ENCODE data around the gene PPP2R2C.

GRCh38 chr4:6379767-6380745 lies 92.4 kb downstream of the PPP2R2C start:
- TF ChIP-seq, protein P1, sequence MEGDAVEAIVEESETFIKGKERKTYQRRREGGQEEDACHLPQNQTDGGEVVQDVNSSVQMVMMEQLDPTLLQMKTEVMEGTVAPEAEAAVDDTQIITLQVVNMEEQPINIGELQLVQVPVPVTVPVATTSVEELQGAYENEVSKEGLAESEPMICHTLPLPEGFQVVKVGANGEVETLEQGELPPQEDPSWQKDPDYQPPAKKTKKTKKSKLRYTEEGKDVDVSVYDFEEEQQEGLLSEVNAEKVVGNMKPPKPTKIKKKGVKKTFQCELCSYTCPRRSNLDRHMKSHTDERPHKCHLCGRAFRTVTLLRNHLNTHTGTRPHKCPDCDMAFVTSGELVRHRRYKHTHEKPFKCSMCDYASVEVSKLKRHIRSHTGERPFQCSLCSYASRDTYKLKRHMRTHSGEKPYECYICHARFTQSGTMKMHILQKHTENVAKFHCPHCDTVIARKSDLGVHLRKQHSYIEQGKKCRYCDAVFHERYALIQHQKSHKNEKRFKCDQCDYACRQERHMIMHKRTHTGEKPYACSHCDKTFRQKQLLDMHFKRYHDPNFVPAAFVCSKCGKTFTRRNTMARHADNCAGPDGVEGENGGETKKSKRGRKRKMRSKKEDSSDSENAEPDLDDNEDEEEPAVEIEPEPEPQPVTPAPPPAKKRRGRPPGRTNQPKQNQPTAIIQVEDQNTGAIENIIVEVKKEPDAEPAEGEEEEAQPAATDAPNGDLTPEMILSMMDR (tag by site-specific recombination; IDR thresholded peaks at IDR 0.05), result no peak
- no peak for TF ChIP-seq SALL2 (tag by site-specific recombination; IDR thresholded peaks at IDR 0.05; ENCODE audit: borderline replicate concordance)
- TF ChIP-seq ZBTB7A (tag by site-specific recombination; IDR thresholded peaks at IDR 0.05; ENCODE audit: low read depth), result no peak
- TF ChIP-seq ZNF274 (IDR thresholded peaks at IDR 0.05; ENCODE audit: low read length), result no peak
- TF ChIP-seq ZNF274 (tag by site-specific recombination; IDR thresholded peaks at IDR 0.05; ENCODE audit: borderline replicate concordance), result no peak
- no peak for TF ChIP-seq HOXD13 (CRISPR knock-in tag; IDR thresholded peaks at IDR 0.05; ENCODE audit: borderline replicate concordance)
- no peak for TF ChIP-seq ZNF473 (tag by site-specific recombination; IDR thresholded peaks at IDR 0.05)
- TF ChIP-seq ZNF148 (tag by site-specific recombination; IDR thresholded peaks at IDR 0.05; ENCODE audit: borderline replicate concordance), result no peak
- TF ChIP-seq, protein P2, sequence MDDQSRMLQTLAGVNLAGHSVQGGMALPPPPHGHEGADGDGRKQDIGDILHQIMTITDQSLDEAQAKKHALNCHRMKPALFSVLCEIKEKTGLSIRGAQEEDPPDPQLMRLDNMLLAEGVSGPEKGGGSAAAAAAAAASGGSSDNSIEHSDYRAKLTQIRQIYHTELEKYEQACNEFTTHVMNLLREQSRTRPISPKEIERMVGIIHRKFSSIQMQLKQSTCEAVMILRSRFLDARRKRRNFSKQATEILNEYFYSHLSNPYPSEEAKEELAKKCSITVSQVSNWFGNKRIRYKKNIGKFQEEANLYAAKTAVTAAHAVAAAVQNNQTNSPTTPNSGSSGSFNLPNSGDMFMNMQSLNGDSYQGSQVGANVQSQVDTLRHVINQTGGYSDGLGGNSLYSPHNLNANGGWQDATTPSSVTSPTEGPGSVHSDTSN (CRISPR knock-in tag; IDR thresholded peaks at IDR 0.05), result no peak
- no peak for TF ChIP-seq ZNF26 (tag by site-specific recombination; IDR thresholded peaks at IDR 0.05)
- no peak for TF ChIP-seq PRDM1 (tag by site-specific recombination; IDR thresholded peaks at IDR 0.05)
- no peak for TF ChIP-seq OSR2 (tag by site-specific recombination; IDR thresholded peaks at IDR 0.05)
